ENCODE results near the gene SLC24A2. TPM values are rescaled to one million over a fixed set of nuclear protein-coding genes. Genes with fewer than 3 reads are reported as not detected.

The SLC24A2 gene
- total RNA-seq, 1 experiment from 2014 or later: not detected

- TF ChIP-seq, protein P1, sequence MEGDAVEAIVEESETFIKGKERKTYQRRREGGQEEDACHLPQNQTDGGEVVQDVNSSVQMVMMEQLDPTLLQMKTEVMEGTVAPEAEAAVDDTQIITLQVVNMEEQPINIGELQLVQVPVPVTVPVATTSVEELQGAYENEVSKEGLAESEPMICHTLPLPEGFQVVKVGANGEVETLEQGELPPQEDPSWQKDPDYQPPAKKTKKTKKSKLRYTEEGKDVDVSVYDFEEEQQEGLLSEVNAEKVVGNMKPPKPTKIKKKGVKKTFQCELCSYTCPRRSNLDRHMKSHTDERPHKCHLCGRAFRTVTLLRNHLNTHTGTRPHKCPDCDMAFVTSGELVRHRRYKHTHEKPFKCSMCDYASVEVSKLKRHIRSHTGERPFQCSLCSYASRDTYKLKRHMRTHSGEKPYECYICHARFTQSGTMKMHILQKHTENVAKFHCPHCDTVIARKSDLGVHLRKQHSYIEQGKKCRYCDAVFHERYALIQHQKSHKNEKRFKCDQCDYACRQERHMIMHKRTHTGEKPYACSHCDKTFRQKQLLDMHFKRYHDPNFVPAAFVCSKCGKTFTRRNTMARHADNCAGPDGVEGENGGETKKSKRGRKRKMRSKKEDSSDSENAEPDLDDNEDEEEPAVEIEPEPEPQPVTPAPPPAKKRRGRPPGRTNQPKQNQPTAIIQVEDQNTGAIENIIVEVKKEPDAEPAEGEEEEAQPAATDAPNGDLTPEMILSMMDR (IDR thresholded peaks at IDR 0.05; ENCODE audit: insufficient read depth in 1 of 2, low read depth in 1 of 2, low read length in 1 of 2, severe bottlenecking in 1 of 2, unreplicated experiment in 1 of 2): no peak
- Mint-ChIP-seq H3K27me3 (ENCODE audit: insufficient read depth, unreplicated experiment) (peaks cover 7% of the 10 kb centered on the region), H3K4me3 (ENCODE audit: unreplicated experiment) (no peak overlapping the region), H3K9me3 (ENCODE audit: unreplicated experiment) (no peaks in the 10 kb centered on the region), H3K27ac (ENCODE audit: unreplicated experiment) (no peak overlapping the region), H3K36me3 (ENCODE audit: insufficient read depth, unreplicated experiment) (no peaks in the 10 kb centered on the region), H3K4me1 (ENCODE audit: low read depth, unreplicated experiment) (peaks cover 9% of the 10 kb centered on the region)
- H3K36me3 ChIP-seq (ENCODE audit: control insufficient read depth, insufficient read depth, low read length): no peaks in the 10 kb centered on the region
- CTCF ChIA-PET: no interaction called here
- DNase-seq: no peak
- no peak overlapping the region for H3K4me3 ChIP-seq (ENCODE audit: low read depth, low read length)
- no peaks in the 10 kb centered on the region for H3K9me3 ChIP-seq
- no peaks in the 10 kb centered on the region for H3K27me3 ChIP-seq (replicated peaks; ENCODE audit: control insufficient read depth, insufficient read depth, low read length)
- POLR2A ChIA-PET: no interaction called here
- no TSS peak for BruUV-seq (replicated peaks)
- H3K4me1 ChIP-seq: no peaks in the 10 kb centered on the region
- intact Hi-C loops (cut with micrococcal nuclease; ENCODE audit: unreplicated experiment): no loop called here
Observed at GRCh38 chr9:19800884-19801283, 12.0 kb upstream of the SLC24A2 start.

DNA sequence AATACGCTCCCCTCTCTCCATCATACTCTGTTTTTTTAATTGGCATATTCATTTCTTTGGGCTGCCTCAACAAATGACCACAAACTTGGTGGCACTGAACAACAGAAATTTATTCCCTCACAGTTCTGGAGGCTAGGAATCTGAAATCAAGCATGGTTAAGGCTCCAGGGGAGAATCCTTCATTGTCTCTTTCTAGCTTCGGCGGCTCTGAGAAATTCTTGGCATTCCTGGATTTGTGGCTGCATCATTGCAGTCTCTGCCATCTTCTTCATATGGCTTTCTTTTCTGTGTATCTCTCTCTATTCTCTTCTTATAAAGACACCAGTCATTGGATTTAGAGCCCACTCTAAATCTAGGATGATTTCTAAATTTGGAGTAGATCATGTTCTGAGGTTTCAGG is 10.9 kb upstream of the SLC24A2 start:
- POLR2A ChIA-PET: no interaction called here
- DNase-seq: no peak
- intact Hi-C loops (cut with micrococcal nuclease; ENCODE audit: unreplicated experiment): no loop called here
- H3K27ac Mint-ChIP-seq (ENCODE audit: unreplicated experiment): no peak overlapping the region
- H3K9me3 Mint-ChIP-seq (ENCODE audit: unreplicated experiment): no peaks in the 10 kb centered on the region
- H3K9me3 ChIP-seq: no peaks in the 10 kb centered on the region
- no peaks in the 10 kb centered on the region for H3K36me3 Mint-ChIP-seq (ENCODE audit: insufficient read depth, unreplicated experiment)
- H3K27me3 Mint-ChIP-seq (ENCODE audit: insufficient read depth, unreplicated experiment): peaks cover 7% of the 10 kb centered on the region
- no peaks in the 10 kb centered on the region for H3K36me3 ChIP-seq (ENCODE audit: control insufficient read depth, insufficient read depth, low read length)
- no peak overlapping the region for H3K4me3 ChIP-seq (ENCODE audit: low read depth, low read length)
- CTCF ChIA-PET: no interaction called here
- no TSS peak for BruUV-seq (replicated peaks)
- H3K4me3 Mint-ChIP-seq (ENCODE audit: unreplicated experiment): no peak overlapping the region
- TF ChIP-seq, protein P1 (IDR thresholded peaks at IDR 0.05; ENCODE audit: insufficient read depth in 1 of 2, low read depth in 1 of 2, low read length in 1 of 2, severe bottlenecking in 1 of 2, unreplicated experiment in 1 of 2): no peak
- no peaks in the 10 kb centered on the region for H3K4me1 ChIP-seq
- H3K27me3 ChIP-seq (replicated peaks; ENCODE audit: control insufficient read depth, insufficient read depth, low read length): no peaks in the 10 kb centered on the region
- peaks cover 9% of the 10 kb centered on the region for H3K4me1 Mint-ChIP-seq (ENCODE audit: low read depth, unreplicated experiment)

- H3K9me3 Mint-ChIP-seq (ENCODE audit: unreplicated experiment): no peaks in the 10 kb centered on the region
- H3K4me3 Mint-ChIP-seq (ENCODE audit: unreplicated experiment): no peak overlapping the region
- H3K27ac Mint-ChIP-seq (ENCODE audit: unreplicated experiment): no peak overlapping the region
- TF ChIP-seq, protein P1 (IDR thresholded peaks at IDR 0.05; ENCODE audit: insufficient read depth in 1 of 2, low read depth in 1 of 2, low read length in 1 of 2, severe bottlenecking in 1 of 2, unreplicated experiment in 1 of 2): no peak
- no peaks in the 10 kb centered on the region for H3K9me3 ChIP-seq
- no peaks in the 10 kb centered on the region for H3K36me3 ChIP-seq (ENCODE audit: control insufficient read depth, insufficient read depth, low read length)
- no peaks in the 10 kb centered on the region for H3K27me3 Mint-ChIP-seq (ENCODE audit: insufficient read depth, unreplicated experiment)
- H3K36me3 Mint-ChIP-seq (ENCODE audit: insufficient read depth, unreplicated experiment): no peaks in the 10 kb centered on the region
- intact Hi-C loops (cut with micrococcal nuclease; ENCODE audit: unreplicated experiment): no loop called here
- POLR2A ChIA-PET: no interaction called here
- CTCF ChIA-PET: no interaction called here
- H3K4me3 ChIP-seq (ENCODE audit: low read depth, low read length): no peak overlapping the region
- H3K4me1 ChIP-seq: no peaks in the 10 kb centered on the region
- BruUV-seq (replicated peaks): no TSS peak
- no peaks in the 10 kb centered on the region for H3K27me3 ChIP-seq (replicated peaks; ENCODE audit: control insufficient read depth, insufficient read depth, low read length)
- no peak for DNase-seq
- no peaks in the 10 kb centered on the region for H3K4me1 Mint-ChIP-seq (ENCODE audit: low read depth, unreplicated experiment)
Observed at GRCh38 chr9:19788152-19788551, 685 bp downstream of the SLC24A2 start.
